ENCODE results near the gene SYNPO.
A peak's percentile ranks its signal among the peaks of the same experiment; 100 is the strongest.

The SYNPO gene, protein sequence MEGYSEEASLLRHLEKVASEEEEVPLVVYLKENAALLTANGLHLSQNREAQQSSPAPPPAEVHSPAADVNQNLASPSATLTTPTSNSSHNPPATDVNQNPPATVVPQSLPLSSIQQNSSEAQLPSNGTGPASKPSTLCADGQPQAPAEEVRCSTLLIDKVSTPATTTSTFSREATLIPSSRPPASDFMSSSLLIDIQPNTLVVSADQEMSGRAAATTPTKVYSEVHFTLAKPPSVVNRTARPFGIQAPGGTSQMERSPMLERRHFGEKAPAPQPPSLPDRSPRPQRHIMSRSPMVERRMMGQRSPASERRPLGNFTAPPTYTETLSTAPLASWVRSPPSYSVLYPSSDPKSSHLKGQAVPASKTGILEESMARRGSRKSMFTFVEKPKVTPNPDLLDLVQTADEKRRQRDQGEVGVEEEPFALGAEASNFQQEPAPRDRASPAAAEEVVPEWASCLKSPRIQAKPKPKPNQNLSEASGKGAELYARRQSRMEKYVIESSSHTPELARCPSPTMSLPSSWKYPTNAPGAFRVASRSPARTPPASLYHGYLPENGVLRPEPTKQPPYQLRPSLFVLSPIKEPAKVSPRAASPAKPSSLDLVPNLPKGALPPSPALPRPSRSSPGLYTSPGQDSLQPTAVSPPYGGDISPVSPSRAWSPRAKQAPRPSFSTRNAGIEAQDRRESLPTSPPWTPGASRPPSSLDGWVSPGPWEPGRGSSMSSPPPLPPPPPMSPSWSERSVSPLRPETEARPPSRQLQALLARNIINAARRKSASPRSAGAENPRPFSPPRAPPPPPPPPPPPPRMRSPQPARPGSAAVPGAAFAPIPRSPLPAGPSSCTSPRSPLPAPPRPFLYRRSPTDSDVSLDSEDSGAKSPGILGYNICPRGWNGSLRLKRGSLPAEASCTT

DNA sequence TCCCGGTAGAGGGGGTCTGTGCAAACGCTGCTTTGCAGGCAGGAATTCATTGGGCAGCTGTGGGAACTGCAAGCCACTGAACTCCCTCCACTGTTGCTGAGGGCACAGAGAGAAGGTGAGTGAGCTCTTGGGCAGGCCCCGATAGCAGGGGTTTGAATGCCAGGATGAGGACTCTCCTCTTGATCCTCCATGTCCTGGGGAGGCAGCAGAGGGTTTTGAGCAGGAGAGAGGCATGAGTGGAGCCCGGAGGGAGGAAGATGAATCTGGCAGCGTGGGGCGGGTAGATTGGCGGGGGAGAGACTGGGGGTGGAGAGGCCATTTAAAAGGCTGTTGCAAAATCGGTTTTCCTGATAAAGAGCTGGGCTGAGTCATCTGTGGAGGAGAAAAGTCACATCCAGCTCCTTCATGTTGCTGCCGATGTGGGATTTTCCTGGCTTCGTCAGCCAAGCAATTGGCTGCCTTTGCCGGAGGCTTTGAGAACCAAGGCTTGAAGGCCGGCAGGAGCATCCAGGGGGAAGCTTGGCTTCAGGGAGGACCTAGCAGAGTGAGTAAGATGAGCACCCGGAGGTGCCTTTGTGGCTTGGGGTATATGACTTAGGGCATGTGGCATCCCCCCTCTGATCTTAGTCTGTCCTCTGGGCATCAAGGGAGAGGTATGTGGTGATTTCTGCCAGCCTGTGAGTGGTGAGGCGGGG is at the start of gene SYNPO:
SYNPO (plus strand) TSS at position 350 of the 695 bp plus-strand sequence. CDS start 7,616 bp downstream, outside the sequence.
- DNase-seq = no peak

DNA sequence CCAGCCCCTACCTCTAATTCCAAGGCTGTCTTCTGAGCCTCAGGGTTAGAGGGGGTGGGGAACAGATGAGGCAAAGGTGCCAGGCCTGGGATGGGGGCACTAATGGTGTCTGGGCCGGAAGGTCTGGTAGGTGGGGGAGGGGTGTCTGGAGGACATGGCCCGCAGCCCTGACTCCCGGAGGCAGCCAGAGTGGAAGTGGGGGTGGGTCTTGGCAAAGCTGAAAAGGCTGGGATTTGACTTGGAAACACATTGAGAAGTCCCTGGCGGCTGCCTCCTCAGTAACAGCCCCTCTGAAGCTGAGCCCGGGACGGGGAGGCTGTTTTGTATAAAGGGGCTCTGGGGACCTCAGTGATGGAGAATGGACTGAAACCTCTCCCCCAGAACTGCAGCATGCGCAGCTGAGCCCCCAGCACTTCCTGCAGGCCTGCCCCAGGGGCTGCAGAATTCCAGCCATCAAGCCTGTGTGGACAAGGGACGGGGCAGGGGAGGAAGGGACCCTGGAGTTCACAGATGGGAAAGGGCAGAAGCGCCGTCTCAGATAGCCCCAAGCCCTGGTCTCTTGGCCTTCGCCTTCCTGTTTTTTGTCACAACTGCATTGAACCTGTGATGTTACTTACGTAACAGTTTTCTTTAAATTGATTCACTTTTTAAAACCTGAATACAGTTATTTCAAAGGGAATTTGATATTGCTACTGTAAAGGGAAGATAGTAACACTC is 49.3 kb upstream of the SYNPO start:
- DNase-seq = no peak

DNA sequence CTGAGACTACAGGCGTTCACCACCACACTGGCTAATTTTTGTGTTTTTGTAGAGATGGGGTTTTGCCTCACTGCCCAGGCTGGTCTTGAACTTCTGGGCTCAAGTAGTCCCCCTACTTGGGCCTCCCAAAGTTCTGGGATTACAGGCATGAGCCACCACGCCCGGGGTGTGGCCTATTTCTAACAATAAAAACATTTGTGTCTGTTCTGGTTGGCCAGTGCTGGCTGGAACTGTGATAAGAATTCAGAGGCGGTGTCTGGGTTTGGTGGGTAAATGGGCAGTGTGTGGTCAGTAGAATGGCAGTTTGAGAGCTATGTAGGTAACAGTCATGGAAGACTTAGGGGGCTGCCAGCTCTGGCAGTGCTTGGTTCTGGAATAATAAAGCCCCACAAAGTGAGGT is 46.9 kb upstream of the SYNPO start:
- no peak for DNase-seq

DNA sequence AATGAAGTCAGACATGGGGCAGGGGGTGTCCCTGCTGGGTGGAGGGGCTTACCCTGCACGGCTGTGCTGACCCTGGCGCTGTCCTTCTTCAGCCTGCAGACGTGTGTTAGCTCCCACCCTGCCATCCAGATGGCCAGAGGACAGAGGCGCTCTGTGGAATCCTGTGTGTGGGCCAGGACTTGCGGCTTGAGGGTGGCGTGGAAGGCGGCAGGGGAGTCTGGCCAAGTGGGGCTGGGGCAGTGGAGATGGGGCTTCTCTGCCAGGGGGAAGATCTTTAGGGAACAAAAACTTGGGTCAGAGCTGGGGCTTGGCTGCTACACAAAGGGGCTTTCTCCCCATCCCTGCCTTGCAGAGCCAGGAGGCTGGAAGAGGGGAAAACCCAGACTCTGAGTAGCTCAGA is 46.5 kb upstream of the SYNPO start:
- DNase-seq = no peak

DNA sequence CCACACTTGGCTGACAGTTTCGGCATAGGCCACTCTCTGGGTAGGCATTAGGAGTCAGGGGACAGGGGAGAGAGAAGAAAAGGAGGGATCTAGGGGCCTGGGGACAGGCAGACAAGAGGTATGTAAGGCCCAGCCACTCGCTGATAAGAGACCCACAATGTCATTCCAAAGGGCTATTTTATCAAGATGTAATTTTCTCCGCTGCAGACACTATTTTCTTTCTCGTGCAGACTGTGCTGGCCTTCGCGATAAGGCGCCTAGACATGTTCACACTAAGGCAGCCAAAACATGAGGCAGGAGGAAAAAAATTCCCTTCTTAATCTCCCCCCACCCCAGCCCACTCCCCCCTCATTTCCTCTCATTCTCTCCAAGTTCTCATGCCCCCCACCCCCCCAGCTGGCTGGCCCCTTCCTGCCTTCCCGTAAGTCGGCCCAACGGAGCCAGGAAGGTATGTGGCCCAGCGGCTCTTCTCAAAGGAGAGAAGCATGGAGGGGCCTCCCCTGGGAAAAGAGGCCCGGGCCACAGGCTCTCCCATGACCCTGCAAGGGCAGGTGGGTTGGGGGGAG is 44.9 kb upstream of the SYNPO start:
- DNase-seq = no peak

DNA sequence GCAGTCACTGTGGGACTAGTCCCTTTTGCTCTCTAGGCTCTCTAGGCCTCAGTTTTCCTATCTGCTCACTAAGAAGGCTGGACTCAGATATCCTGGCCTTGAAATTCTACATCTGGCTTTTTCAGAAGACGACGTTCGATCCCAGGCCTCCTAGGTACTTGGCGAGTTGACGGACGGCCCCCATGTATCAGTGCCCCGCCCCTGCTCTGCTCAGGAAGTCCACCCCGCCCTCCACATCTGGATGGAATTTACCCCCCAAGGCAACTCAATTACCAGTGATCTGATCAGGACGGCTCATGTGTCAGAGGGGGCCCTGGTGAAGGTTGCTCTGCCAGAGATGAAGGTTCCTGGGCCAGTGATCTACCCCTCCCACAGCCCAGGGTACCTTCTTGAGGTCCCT is 44.1 kb upstream of the SYNPO start:
- no peak for DNase-seq

DNA sequence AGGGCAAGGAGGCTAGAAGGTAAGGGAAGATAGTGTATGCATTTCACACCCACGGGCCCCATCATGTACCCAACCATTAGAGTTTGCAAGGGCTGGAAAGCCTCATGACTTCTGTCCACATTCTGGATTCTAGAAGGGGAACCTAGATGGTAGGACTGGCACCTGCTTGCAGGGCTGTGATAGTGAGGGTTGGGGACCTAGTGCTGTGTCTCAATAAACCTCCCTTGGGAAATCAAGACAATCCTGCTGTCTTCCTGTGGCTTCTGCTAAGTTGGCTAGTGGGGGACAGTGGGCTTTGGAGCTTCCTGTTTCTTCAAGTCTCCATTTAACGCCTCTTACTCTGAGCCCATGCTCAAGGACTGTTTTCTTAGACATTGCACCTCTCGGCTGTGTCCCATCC is 43.6 kb upstream of the SYNPO start:
- no peak for DNase-seq

DNA sequence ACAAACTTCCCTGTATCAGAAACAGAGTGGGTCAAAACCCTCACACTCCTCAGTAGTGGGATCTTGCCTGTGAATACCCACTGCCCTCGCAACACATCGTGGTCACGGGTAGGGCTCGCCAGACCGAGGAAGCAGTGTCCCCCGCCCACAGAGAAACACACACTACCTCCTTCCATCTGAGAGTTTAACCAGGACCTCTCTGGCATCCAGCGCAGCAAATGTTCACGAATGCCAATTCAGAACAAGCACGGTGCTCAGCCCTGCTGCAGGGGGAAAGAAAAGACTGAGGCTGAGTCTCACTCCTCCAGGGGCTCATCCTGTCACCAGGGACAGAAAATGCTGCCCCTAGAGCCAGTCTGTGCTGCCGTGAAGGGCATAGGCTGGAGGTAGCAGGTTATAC is 42.5 kb upstream of the SYNPO start:
- no peak for DNase-seq

DNA sequence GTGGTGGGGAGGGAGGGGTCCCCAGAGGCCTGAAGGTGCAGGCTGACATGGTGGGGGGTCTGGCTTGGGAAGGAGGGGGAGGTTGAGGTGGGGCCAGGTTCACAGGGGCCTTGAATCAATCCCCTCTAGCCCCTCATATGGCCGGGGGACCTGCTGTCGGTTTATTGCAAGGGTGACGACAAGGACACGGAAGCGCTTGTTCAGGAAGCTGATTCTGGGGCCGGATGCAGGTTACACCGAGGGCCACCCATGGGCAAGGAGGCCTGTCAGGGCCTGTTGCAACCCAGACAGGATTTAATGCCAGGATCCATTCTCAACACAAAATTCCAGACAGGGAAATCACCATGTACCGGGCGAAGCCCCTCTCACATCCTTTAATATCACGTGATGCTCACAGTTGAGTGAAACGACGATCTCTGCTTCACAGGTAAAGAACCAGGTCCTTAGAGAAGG is 41.6 kb upstream of the SYNPO start:
- no peak for DNase-seq

DNA sequence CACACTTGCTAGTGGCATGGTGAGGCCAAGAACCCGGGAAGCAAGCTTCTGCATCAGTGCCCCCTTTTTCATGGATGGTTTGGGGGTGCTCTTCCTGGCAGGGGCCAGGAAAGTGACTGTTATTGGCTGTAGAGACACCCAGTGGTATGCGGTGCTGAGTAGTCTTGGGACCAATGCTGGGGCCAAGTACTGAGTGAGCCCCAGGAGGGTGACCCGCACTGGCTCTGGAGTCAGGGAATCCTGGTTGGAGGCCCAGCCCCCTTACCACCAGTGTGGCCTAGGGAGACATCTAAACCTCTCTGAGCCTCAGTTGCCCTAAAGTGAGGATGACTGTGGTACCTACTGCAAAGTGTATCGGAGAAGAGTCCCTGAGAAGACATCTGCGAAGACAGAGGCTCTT is 41.2 kb upstream of the SYNPO start:
- DNase-seq = no peak

DNA sequence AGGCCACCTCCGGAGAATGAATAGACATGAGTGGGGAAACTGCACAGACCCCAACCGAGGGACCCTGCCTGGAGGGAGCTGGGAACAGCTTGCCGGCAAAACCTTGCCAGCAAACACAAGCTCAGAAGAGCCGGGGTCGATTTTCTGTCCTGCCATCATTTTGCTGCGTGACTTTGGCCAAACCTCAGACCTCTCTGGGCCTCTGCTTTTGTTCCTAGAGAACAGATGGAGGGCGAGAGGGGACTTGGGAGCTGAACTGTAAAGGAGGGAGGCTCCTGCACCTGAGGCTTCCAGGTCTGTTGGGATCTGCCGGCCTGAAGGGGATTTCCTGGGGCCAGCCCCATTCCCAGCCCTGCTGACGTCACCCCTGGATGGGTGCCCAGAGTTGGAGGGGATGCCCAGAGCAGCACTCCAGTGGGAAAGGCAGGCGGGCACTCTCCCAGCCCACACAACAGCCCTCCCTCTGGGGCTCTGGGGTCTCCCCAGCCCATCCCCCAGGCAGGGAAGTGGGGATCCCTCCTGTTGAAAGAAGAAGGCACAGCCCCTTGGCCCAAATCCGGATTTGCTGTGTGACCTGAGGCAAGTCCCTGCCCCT is 40.4 kb upstream of the SYNPO start:
- DNase-seq = peak; percentile 13 to 22

DNA sequence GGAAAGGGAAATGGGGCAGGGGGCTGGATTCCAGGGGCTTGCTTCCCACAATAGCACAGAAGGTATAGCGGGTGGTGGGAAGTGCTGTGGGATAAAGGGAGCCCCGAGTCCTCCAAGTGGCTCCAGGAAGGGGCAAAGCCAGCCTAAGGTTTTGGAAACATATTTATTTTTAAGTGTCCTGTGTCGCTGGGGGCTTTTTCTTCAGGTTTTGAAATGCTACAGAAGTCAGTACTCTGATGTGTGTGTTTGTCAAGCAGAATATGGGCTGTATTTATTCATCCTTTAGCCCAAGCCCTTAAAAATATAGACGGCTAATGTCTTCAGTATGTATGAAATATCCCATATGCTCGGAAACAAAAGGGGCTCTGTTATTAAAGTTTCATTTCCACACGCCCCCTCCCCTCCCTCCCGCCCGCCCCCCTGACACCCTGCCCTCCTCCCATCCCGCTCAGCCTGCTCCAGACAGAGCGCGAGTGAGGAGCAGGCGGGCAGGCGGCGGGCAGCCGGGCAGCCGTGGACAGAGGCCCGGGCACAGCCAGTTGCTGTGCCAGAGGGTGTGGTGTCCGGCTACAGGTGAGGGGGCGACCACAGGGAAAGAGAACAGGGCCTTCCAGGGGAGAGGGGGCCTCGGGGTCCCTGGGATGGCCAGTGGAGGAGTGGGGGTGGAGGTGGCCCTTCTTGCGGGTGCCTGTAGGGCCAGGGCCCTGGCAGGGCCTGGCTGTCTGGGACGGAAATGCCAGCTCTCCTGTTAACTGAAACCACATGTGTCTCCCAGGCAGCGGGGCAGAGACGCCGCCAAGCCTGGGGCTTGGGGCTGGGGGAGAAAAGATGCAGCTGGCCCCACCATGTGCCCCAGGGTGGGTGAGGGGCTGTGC is 39.6 kb upstream of the SYNPO start:
- DNase-seq = no peak

DNA sequence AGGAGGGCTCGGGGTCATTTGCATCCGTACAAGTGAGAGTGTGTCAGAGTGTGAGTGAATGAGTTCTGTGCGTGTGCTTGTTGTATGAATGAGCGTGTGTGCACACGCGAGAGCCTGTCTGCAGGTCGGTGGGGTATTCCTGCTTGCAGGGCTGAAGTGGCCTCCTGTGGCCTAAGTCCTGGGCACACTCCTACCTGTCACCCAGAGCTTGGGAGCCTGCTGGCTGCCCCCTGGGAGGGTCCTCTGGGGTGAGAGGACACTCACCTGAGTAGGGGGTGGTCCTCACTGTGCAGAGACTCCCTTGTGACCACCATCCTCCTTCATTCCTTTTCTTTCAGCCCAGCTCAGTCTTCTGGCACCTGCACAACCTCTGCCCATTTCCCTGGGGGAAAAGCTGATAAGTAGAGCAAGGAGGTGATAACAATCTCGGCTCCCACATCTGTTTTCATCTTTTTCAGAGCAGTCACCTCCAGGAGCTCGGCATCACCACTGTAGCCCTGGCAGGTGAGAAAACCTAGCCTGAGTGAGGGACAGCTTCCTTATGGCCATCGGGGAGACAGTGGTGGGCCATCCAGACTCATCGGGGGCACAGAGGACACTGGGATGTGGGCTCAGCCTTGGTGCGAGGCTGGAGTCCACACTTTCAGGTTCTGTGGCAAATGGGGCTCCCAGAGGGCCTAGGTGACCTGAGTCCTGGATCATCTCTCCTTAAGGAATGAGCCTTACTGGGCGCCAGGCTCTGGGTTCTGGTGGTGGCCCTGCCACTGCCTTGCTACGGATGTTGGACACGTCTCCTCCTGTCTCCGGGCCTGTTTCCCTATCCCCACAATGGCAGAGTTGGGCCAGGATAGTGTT is 38.7 kb upstream of the SYNPO start:
- DNase-seq = no peak

DNA sequence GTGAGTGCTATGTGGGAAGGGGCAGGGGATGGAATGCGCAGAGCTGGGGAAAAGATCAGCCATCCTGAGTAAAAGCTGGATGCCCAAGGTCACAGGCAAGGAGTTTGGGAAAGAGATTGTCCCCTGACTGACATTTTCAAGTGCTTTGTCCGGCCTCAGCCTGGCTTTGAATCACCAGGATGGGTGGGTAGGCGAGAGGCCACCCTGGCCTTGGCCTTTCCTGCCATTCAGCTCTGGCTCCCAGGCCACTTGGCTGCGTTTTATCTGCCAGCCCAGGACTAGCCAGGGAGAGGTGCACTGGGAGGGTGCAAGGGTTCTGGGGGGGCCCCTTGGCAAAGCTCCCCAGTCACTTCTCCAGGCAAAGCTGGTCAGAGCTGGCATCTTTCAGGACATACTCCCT is 37.4 kb upstream of the SYNPO start:
- no peak for DNase-seq

DNA sequence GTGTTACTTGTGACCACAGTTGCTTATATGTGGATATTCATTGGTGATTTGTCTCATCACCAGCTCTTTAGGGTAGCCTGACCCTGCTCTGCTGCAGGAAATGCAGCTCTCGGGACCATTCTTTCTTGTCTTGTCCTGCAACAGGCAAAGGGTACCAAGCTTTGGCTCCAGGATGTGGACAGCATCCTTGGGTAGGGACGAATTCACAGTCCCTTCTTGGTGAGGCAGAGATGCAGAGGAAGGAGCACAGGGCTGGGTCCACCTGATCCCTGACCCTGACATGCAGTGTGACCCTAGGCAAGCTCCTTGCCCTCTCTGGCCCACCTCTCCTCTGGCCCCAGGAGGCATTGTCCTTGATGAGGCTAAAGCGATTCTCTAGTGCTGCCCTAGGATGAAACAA is 37.0 kb upstream of the SYNPO start:
- no peak for DNase-seq

DNA sequence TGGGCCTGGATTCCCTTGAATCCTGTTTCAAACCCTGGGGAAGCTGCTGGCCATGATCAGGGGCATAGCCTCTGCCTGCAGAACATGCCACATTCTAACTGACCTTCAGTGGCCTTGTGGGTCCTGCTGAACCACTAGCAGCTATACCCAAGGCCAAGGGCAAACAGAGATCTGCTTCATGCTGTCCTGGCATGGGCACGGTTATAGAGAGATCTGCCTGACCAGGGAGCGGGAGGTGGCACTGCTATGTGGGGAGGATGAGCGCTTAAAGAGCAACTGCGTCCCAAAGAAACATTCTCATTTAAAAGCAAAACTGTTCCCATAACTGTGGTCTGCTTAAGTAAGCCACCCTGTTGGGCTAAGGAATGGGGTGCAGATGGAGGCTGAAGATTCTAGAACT is 36.5 kb upstream of the SYNPO start:
- no peak for DNase-seq

DNA sequence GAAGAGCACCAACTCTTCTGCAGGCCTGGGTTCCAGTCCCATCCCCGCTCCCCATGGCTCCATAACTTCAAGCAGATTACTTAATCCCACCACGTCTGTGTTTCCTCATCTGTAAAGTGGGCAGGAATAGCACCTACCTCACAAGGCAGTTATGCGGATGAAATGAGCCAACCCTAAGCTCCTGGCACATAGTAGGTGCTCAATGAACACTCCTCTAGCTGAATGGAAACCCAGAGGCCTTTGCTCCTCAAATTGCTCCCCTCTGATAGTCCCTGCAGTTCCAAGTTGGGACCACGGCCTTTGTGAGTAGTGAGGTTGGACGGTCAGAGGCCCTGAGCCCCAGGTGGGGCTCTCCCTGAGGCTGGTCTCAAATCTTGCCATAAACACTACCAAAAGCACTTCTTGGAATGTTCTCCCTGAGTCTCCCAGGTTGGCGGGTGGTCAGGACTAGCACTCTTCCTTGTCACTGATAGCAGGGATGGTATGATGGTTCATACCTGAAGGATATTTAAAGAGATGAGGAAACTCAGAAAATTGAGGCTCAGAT is 35.5 kb upstream of the SYNPO start:
- no peak for DNase-seq

DNA sequence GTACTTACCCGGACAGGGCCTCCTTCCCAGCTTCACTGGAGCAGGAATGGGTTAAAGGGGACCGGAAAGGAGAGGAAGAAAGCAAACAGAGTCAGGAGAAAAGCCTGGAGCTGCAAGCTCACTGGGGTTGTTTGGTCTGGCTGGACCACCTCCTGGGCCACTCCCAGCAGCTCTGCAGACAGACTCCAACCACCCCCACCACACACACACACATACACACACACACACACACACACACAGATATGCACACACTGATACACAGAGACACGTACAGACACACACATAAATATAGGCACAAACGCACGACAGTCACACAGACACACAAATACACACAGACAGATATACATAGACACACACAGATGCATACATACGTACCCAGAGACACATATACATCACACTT is 34.9 kb upstream of the SYNPO start:
- peak in 1 of 2 experiments; percentile 5 for DNase-seq

DNA sequence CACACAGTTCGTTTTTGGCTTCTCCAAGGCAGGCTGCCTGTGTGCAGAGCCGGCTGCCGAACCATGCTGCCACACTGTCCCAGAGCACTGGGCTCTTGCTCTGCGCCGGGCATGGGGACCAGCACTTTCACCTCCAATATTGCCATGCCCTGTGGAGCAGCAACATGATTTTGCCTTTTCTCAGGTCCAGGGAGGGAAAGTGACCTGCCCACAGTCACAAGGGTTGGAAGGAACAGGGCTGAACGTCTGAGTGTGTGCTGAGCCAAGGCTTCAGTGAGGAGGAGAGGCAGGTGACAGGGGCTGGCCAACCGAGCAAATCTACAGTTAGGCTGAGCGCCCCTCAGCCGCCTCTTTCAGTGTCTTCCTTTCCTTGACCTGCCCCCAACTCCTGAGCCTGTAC is 34.0 kb upstream of the SYNPO start:
- DNase-seq = no peak

DNA sequence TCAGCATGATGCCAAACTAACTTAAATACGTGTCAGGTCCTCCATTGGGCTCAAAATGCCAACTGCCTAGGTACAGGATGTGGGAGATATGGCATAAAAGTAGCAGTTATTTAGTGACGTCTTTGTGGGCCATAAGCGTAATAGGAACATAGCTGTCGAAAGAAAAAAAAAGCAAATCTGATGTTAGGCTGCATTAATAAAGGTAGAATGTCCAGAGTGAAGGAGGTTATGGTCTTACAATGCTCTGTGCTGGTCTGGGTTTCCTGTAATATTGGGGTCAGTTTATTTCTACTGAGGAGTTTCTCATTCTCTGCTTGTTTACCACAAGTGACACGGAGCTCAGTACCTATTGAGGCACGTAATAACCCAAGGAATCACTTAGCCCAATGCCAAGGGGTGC is 33.4 kb upstream of the SYNPO start:
- DNase-seq = no peak

Measured in NCI-H2081 (cell line).